AG08395 (cell line): ENCODE results near the gene MAPK1.
"Not testable (repeated sequence)": the region's sequence is repeated elsewhere in the genome, so short reads cannot be mapped to it uniquely, and the experiment has no call there.

Source experiments
- DNase-seq: peaks from one replicate; pipeline ENCODE4 v3.0.0; 2012; ENCODE audit warnings: mixed read lengths, low spot score

The MAPK1 gene

GRCh38 chr22:21881841-21882753, 14.7 kb upstream of the MAPK1 start:
- DNase-seq, result no peak

GRCh38 chr22:21876486-21877176, 9.2 kb upstream of the MAPK1 start:
- DNase-seq, result peak; percentile 25

- not testable (repeated sequence) for DNase-seq
These were observed 7.5 kb upstream of the MAPK1 start for GRCh38 chr22:21874953-21875352.

GRCh38 chr22:21873619-21874018, 6.2 kb upstream of the MAPK1 start:
- DNase-seq, result no peak

- DNase-seq, result not testable (repeated sequence)
These were observed 5.3 kb upstream of the MAPK1 start for GRCh38 chr22:21872741-21873140.

GRCh38 chr22:21868651-21869050, 1.2 kb upstream of the MAPK1 start:
- DNase-seq, result no peak

GRCh38 chr22:21866833-21867527, 465 bp downstream of the MAPK1 start:
- DNase-seq, result no peak

- peak; percentile 72 for DNase-seq
These were observed 2.4 kb downstream of the MAPK1 start for GRCh38 chr22:21865041-21865440.

- DNase-seq, result no peak
These were observed 4.8 kb downstream of the MAPK1 start for GRCh38 chr22:21862386-21863245.

GRCh38 chr22:21861851-21862250, 5.6 kb downstream of the MAPK1 start:
- no peak for DNase-seq

GRCh38 chr22:21861264-21861848, 6.1 kb downstream of the MAPK1 start:
- no peak for DNase-seq

GRCh38 chr22:21860491-21861039, 6.9 kb downstream of the MAPK1 start:
- DNase-seq, result no peak

GRCh38 chr22:21858025-21858764, 9.2 kb downstream of the MAPK1 start:
- DNase-seq, result no peak

GRCh38 chr22:21857481-21857914, 9.9 kb downstream of the MAPK1 start:
- no peak for DNase-seq

GRCh38 chr22:21856868-21857267, 10.6 kb downstream of the MAPK1 start:
- DNase-seq, result no peak

GRCh38 chr22:21856197-21856596, 11.2 kb downstream of the MAPK1 start:
- DNase-seq, result no peak

- no peak for DNase-seq
These were observed 11.8 kb downstream of the MAPK1 start for GRCh38 chr22:21855676-21856075.

GRCh38 chr22:21850660-21851059, 16.8 kb downstream of the MAPK1 start:
- DNase-seq, result no peak

GRCh38 chr22:21849489-21849888, 18.0 kb downstream of the MAPK1 start:
- peak; percentile 31 for DNase-seq

GRCh38 chr22:21848057-21848456, 19.4 kb downstream of the MAPK1 start:
- DNase-seq, result not testable (repeated sequence)
